ENCODE data around the gene INAFM2.
A peak's percentile ranks its signal among the peaks of the same experiment; 100 is the strongest.

Gene INAFM2

GRCh38 chr15:40313531-40314398 lies 9.7 kb upstream of the INAFM2 start:
- no peak for TF ChIP-seq JUND (IDR thresholded peaks at IDR 0.05; ENCODE audit: low read depth)
- DNase-seq (ENCODE audit: low read depth in 1 of 2, low spot score in 1 of 2) = no peak
- in situ Hi-C loops (cut with HindIII; ENCODE audit: low pct_unique_long_range_greater_than_20kb, low sequenced_read_pairs) = no loop called here

GRCh38 chr15:40314723-40315276 lies 8.7 kb upstream of the INAFM2 start:
- TF ChIP-seq JUND (IDR thresholded peaks at IDR 0.05; ENCODE audit: low read depth) = no peak
- DNase-seq (ENCODE audit: low read depth in 1 of 2, low spot score in 1 of 2) = no peak
- in situ Hi-C loops (cut with HindIII; ENCODE audit: low pct_unique_long_range_greater_than_20kb, low sequenced_read_pairs) = no loop called here

- in situ Hi-C loops (cut with HindIII; ENCODE audit: low pct_unique_long_range_greater_than_20kb, low sequenced_read_pairs) = no loop called here
- no peak for DNase-seq (ENCODE audit: low read depth in 1 of 2, low spot score in 1 of 2)
- no peak for TF ChIP-seq JUND (IDR thresholded peaks at IDR 0.05; ENCODE audit: low read depth)
Observed at GRCh38 chr15:40316931-40317330, 6.6 kb upstream of the INAFM2 start.

- TF ChIP-seq JUND (IDR thresholded peaks at IDR 0.05; ENCODE audit: low read depth) = no peak
- in situ Hi-C loops (cut with HindIII; ENCODE audit: low pct_unique_long_range_greater_than_20kb, low sequenced_read_pairs) = no loop called here
- no peak for DNase-seq (ENCODE audit: low read depth in 1 of 2, low spot score in 1 of 2)
Observed at GRCh38 chr15:40317580-40317979, 5.9 kb upstream of the INAFM2 start.

- TF ChIP-seq JUND (IDR thresholded peaks at IDR 0.05; ENCODE audit: low read depth) = no peak
- in situ Hi-C loops (cut with HindIII; ENCODE audit: low pct_unique_long_range_greater_than_20kb, low sequenced_read_pairs) = no loop called here
- DNase-seq (ENCODE audit: low read depth in 1 of 2, low spot score in 1 of 2) = no peak
Observed at GRCh38 chr15:40320409-40320808, 3.1 kb upstream of the INAFM2 start.

GRCh38 chr15:40320931-40321371 lies 2.5 kb upstream of the INAFM2 start:
- peak; percentile 67 to 75 for DNase-seq (ENCODE audit: low read depth in 1 of 2, low spot score in 1 of 2)
- no peak for TF ChIP-seq JUND (IDR thresholded peaks at IDR 0.05; ENCODE audit: low read depth)
- in situ Hi-C loops (cut with HindIII; ENCODE audit: low pct_unique_long_range_greater_than_20kb, low sequenced_read_pairs) = no loop called here

- TF ChIP-seq JUND (IDR thresholded peaks at IDR 0.05; ENCODE audit: low read depth) = no peak
- DNase-seq (ENCODE audit: low read depth in 1 of 2, low spot score in 1 of 2) = no peak
- in situ Hi-C loops (cut with HindIII; ENCODE audit: low pct_unique_long_range_greater_than_20kb, low sequenced_read_pairs) = no loop called here
Observed at GRCh38 chr15:40322531-40323238, 807 bp upstream of the INAFM2 start.

GRCh38 chr15:40323953-40324937 lies 753 bp downstream of the INAFM2 start:
- no peak for DNase-seq (ENCODE audit: low read depth in 1 of 2, low spot score in 1 of 2)
- no peak for TF ChIP-seq JUND (IDR thresholded peaks at IDR 0.05; ENCODE audit: low read depth)
- in situ Hi-C loops (cut with HindIII; ENCODE audit: low pct_unique_long_range_greater_than_20kb, low sequenced_read_pairs) = no loop called here

- in situ Hi-C loops (cut with HindIII; ENCODE audit: low pct_unique_long_range_greater_than_20kb, low sequenced_read_pairs) = no loop called here
- TF ChIP-seq JUND (IDR thresholded peaks at IDR 0.05; ENCODE audit: low read depth) = no peak
- DNase-seq (ENCODE audit: low read depth in 1 of 2, low spot score in 1 of 2) = no peak
Observed at GRCh38 chr15:40325188-40325587, 1.7 kb downstream of the INAFM2 start.

- TF ChIP-seq JUND (IDR thresholded peaks at IDR 0.05; ENCODE audit: low read depth) = no peak
- DNase-seq (ENCODE audit: low read depth in 1 of 2, low spot score in 1 of 2) = no peak
- in situ Hi-C loops (cut with HindIII; ENCODE audit: low pct_unique_long_range_greater_than_20kb, low sequenced_read_pairs) = no loop called here
Observed at GRCh38 chr15:40325700-40326099, 2.2 kb downstream of the INAFM2 start.

GRCh38 chr15:40327457-40327856 lies 4.0 kb downstream of the INAFM2 start:
- no peak for DNase-seq (ENCODE audit: low read depth in 1 of 2, low spot score in 1 of 2)
- in situ Hi-C loops (cut with HindIII; ENCODE audit: low pct_unique_long_range_greater_than_20kb, low sequenced_read_pairs) = no loop called here

GRCh38 chr15:40328176-40328575 lies 4.7 kb downstream of the INAFM2 start:
- DNase-seq (ENCODE audit: low read depth in 1 of 2, low spot score in 1 of 2) = no peak
- TF ChIP-seq JUND (IDR thresholded peaks at IDR 0.05; ENCODE audit: low read depth) = no peak
- in situ Hi-C loops (cut with HindIII; ENCODE audit: low pct_unique_long_range_greater_than_20kb, low sequenced_read_pairs) = no loop called here

More at GRCh38 chr15:40327457-40327856, 4.0 kb downstream of the INAFM2 start:
- TF ChIP-seq JUND (IDR thresholded peaks at IDR 0.05; ENCODE audit: low read depth) = no peak

All from T47D (cell line).